Fibroblast of lung (primary cell): ENCODE measurements around the gene BCL11A. TPM values are rescaled to one million over a fixed set of nuclear protein-coding genes. Genes with fewer than 3 reads are reported as not detected.

Source experiments
- DNase-seq, 2 donors: peaks; one replicate each; pipeline versions ENCODE4 v3.0.0 to v3.0.0-alpha.2; 2010; ENCODE audit warnings: low read depth in 2 of 2
- H2AFZ ChIP-seq: 2 replicates; pipeline ENCODE4 v1.5.1; 2012; ENCODE audit warnings: low read length, control low read depth, inconsistent platforms
- H3K27ac ChIP-seq: 2 replicates; pipeline ENCODE4 v1.5.1; 2011; ENCODE audit warnings: low read length, control low read depth; ENCODE audit not compliant: insufficient read depth
- H3K27me3 ChIP-seq: 2 replicates; pipeline ENCODE4 v1.5.1; 2011; ENCODE audit warnings: mild to moderate bottlenecking, low read length; ENCODE audit not compliant: control insufficient read depth, insufficient read depth
- H3K36me3 ChIP-seq: 2 replicates; pipeline ENCODE4 v1.5.1; 2011; ENCODE audit warnings: low read length; ENCODE audit not compliant: control insufficient read depth, insufficient read depth
- H3K4me1 ChIP-seq: 2 replicates; pipeline ENCODE4 v1.5.1; 2011; ENCODE audit warnings: low read length; ENCODE audit not compliant: control insufficient read depth, insufficient read depth; ENCODE audit errors: extremely low read depth
- H3K4me2 ChIP-seq: 2 replicates; pipeline ENCODE4 v1.5.1; 2011; ENCODE audit warnings: low read length, control low read depth; ENCODE audit not compliant: insufficient read depth; ENCODE audit errors: extremely low read depth
- H3K4me3 ChIP-seq, 4 experiments: fragments of 200-600 bp in 1 of 4; sonication (generic) in 1 of 4; replicated peaks in 1 of 4; 2 replicates each; pipeline ENCODE4 v1.5.1; 2011 to 2016; ENCODE audit warnings: low read length in 4 of 4, low read depth in 3 of 4, mild to moderate bottlenecking in 3 of 4, control low read depth in 2 of 4, inconsistent platforms in 1 of 4, mixed read lengths in 1 of 4; ENCODE audit not compliant: insufficient read depth in 1 of 4; ENCODE audit errors: control extremely low read depth in 1 of 4
- H3K79me2 ChIP-seq: 2 replicates; pipeline ENCODE4 v1.5.1; 2012; ENCODE audit warnings: mild to moderate bottlenecking, low read length, inconsistent platforms; ENCODE audit not compliant: control insufficient read depth, insufficient read depth
- H3K9ac ChIP-seq: 2 replicates; pipeline ENCODE4 v1.5.1; 2011; ENCODE audit warnings: mild to moderate bottlenecking, low read length, control low read depth; ENCODE audit not compliant: insufficient read depth
- H3K9me3 ChIP-seq: 2 replicates; pipeline ENCODE4 v1.5.1; 2012; ENCODE audit warnings: low read depth, low read length; ENCODE audit not compliant: control insufficient read depth, insufficient read depth
- H4K20me1 ChIP-seq: 2 replicates; pipeline ENCODE4 v1.5.1; 2011; ENCODE audit warnings: low read length; ENCODE audit not compliant: control insufficient read depth, insufficient read depth; ENCODE audit errors: extremely low read depth
- EZH2 ChIP-seq: IDR thresholded peaks from 2 replicates; pipeline ENCODE4 v1.5.1; 2012; ENCODE audit warnings: low read length, control low read depth, mild to moderate bottlenecking; ENCODE audit errors: missing control alignments
- polyA plus RNA-seq, 2 donors: library from polyadenylated mRNA; depleted of rRNA in 1 of 2; stranded (reverse) in 1 of 2; unstranded in 1 of 2; fragments of >200 nt; gene quantifications; 2 replicates each; pipeline ENCODE4 v1.2.1, GENCODE V29; 2011 to 2012; ENCODE audit warnings: missing spikeins in 1 of 2
- total RNA-seq: library from RNA; depleted of rRNA; stranded (reverse); fragments of >200 nt; gene quantifications from 2 replicates; pipeline ENCODE4 v1.2.1, GENCODE V29; 2014
- TF ChIP-seq, protein P1 (sequence below), 2 donors: IDR thresholded peaks in 1 of 2; conservative IDR thresholded peaks in 1 of 2; 1 replicate in 1 of 2; 2 replicates in 1 of 2; pipeline ENCODE4 v1.5.1; 2011 to 2012; ENCODE audit warnings: low read length in 2 of 2, control low read depth in 1 of 2, inconsistent platforms in 1 of 2, low read depth in 1 of 2, mild to moderate bottlenecking in 1 of 2

BCL11A gene
- total and polyA plus RNA-seq, 2 donors (not counting 1 experiment from before 2014, with no cell fraction given) = 0.09 to 0.17 TPM

DNA sequence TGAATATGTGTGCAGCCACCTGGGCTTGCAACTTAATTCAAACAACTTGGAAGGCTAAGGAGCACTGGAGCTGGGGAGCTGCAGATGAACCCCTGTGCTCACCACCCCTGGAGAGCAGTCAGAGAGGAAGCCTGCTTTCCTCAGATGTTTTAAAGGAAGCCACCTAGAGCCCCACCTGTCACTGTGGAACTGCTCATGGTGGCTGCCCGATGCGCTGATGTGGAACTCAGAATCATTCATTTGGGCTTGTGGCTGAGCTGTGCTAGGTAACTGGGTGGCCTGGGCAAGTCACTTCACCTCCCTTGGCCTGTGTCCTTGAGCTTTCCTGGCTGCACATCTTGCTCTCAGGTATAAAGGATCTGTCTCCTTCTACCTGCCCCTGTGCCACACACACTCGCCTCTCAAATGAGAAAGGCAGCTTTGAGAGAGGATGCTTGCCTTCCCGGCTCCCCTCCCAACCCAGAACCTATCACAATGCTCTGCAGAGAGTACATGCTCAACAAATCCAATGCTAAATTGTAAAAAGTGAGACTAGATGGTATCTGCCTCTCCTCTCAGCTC, 41.3 kb downstream of the BCL11A start:
- Histone ChIP-seq H4K20me1 (no peaks in the 10 kb centered on the region), H2AFZ (no peak overlapping the region), H3K4me1 (peaks cover 2% of the 10 kb centered on the region), H3K36me3 (no peaks in the 10 kb centered on the region), H3K27ac (no peak overlapping the region), H3K4me3 (no peak overlapping the region), H3K9ac (no peak overlapping the region), H3K27me3 (no peaks in the 10 kb centered on the region), H3K79me2 (no peaks in the 10 kb centered on the region), H3K4me2 (no peak overlapping the region), H3K9me3 (no peaks in the 10 kb centered on the region)
- TF ChIP-seq EZH2 = no peak
- TF ChIP-seq, protein P1, sequence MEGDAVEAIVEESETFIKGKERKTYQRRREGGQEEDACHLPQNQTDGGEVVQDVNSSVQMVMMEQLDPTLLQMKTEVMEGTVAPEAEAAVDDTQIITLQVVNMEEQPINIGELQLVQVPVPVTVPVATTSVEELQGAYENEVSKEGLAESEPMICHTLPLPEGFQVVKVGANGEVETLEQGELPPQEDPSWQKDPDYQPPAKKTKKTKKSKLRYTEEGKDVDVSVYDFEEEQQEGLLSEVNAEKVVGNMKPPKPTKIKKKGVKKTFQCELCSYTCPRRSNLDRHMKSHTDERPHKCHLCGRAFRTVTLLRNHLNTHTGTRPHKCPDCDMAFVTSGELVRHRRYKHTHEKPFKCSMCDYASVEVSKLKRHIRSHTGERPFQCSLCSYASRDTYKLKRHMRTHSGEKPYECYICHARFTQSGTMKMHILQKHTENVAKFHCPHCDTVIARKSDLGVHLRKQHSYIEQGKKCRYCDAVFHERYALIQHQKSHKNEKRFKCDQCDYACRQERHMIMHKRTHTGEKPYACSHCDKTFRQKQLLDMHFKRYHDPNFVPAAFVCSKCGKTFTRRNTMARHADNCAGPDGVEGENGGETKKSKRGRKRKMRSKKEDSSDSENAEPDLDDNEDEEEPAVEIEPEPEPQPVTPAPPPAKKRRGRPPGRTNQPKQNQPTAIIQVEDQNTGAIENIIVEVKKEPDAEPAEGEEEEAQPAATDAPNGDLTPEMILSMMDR (conservative IDR thresholded peaks at IDR 0.05 in 1 of 2, IDR thresholded peaks at IDR 0.05 in 1 of 2; ENCODE audit: low read depth in 1 of 2, low read length in 2 of 2) = no peak
- no peak for DNase-seq

DNA sequence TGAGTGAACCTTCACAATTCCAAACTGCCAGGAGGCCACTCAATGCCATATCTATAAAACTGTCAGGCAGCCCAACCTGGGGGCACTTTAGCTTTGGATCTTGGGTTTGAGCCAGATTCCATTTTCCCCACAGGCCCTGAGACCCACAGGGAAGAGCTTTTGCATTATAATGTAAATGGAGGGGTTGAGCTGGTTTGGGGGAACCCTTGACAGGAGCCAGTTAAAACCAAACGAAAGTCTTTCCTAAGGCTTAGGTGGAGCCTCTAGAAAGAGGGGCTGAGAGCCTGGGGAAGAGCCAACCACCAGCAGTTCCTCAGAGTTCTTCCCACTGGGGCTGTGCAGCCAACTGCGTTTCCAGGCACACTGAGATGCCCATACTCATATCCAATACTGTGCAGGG, 42.7 kb downstream of the BCL11A start:
- Histone ChIP-seq H3K36me3 (no peaks in the 10 kb centered on the region), H3K4me2 (no peak overlapping the region), H3K27ac (no peak overlapping the region), H3K9me3 (no peaks in the 10 kb centered on the region), H3K27me3 (no peaks in the 10 kb centered on the region), H2AFZ (no peak overlapping the region), H3K4me1 (peaks cover 2% of the 10 kb centered on the region), H3K9ac (no peak overlapping the region), H3K79me2 (no peaks in the 10 kb centered on the region), H4K20me1 (no peaks in the 10 kb centered on the region), H3K4me3 (no peak overlapping the region)
- no peak for DNase-seq
- TF ChIP-seq, protein P1 (conservative IDR thresholded peaks at IDR 0.05 in 1 of 2, IDR thresholded peaks at IDR 0.05 in 1 of 2; ENCODE audit: low read depth in 1 of 2, low read length in 2 of 2) = no peak
- no peak for TF ChIP-seq EZH2

- no peak overlapping the region for H3K9ac ChIP-seq
- no peaks in the 10 kb centered on the region for H3K36me3 ChIP-seq
- no peak overlapping the region for H3K4me3 ChIP-seq
- H3K4me1 ChIP-seq = no peaks in the 10 kb centered on the region
- no peaks in the 10 kb centered on the region for H3K79me2 ChIP-seq
- no peak overlapping the region for H3K27ac ChIP-seq
- H4K20me1 ChIP-seq = no peaks in the 10 kb centered on the region
- no peaks in the 10 kb centered on the region for H3K9me3 ChIP-seq
- DNase-seq = no peak
- no peak overlapping the region for H2AFZ ChIP-seq
- H3K4me2 ChIP-seq = no peak overlapping the region
- H3K27me3 ChIP-seq = no peaks in the 10 kb centered on the region
- no peak for TF ChIP-seq EZH2
- TF ChIP-seq, protein P1 (conservative IDR thresholded peaks at IDR 0.05 in 1 of 2, IDR thresholded peaks at IDR 0.05 in 1 of 2; ENCODE audit: low read depth in 1 of 2, low read length in 2 of 2) = no peak
Measured at GRCh38 chr2:60509066-60509465, 44.4 kb downstream of the BCL11A start.
